ENCODE data around the gene UBL7.

- no peak for TF ChIP-seq POLR2A (IDR thresholded peaks at IDR 0.05)
- no peak for TF ChIP-seq CTCF (IDR thresholded peaks at IDR 0.05)
- no peak for TF ChIP-seq EP300 (IDR thresholded peaks at IDR 0.05)
These were observed 44.7 kb downstream of the UBL7 start for GRCh38 chr15:74415966-74416916.
